ENCODE results near the gene PTPN1. TPM values are rescaled to one million over a fixed set of nuclear protein-coding genes. Genes with fewer than 3 reads are reported as not detected.

The PTPN1 gene
- total and polyA plus RNA-seq, 2 of the 13 experiments (the other 11 are each of a cell fraction or from before 2014, with no cell fraction given): 17.7 to 37.2 TPM

GRCh38 chr20:50578778-50579165 is 68.6 kb downstream of the PTPN1 start:
- WGBS (ENCODE audit: low lambda C conversion rate): 82% methylated on average over 5 of the region's 5 CpGs
- FAIRE-seq: no peak
- CTCF ChIA-PET (ENCODE audit: low intra/inter-chr PET ratio, low total read pairs): interaction anchor here (2.0 to 6.2 kb wide), 3 partner anchors 100 to 393 kb away, joined by 11 to 45 read pairs (median 20); partner anchors contain the start of gene CEBPB
- in situ Hi-C loops (cut with HindIII; ENCODE audit: extremely low pct_ligation_motif_present, low pct_unique_long_range_greater_than_20kb) (loop anchor here (5.0 kb wide), 1 partner anchor 391 kb away; no protein-coding TSS in a partner anchor), intact Hi-C loops (cut with micrococcal nuclease; ENCODE audit: unreplicated experiment) (no loop called here)
- no peak overlapping the region for H2AFZ ChIP-seq (ENCODE audit: low read length)
- H3K36me3 ChIP-seq (replicated peaks in 1 of 2; ENCODE audit: control insufficient read depth in 1 of 2, insufficient read depth in 2 of 2, low read length in 2 of 2): peaks cover 60 to 92% of the 10 kb centered on the region in 2 experiments
- no TSS peak for BruUV-seq (replicated peaks)
- H3K4me2 ChIP-seq (ENCODE audit: low read depth, low read length): no peak overlapping the region
- no peaks in the 10 kb centered on the region for H3K79me2 ChIP-seq (ENCODE audit: insufficient read depth, low read length)
- DNase-seq (ENCODE audit: low spot score): no peak
- POLR2A ChIA-PET: no interaction called here
- no peak overlapping the region for H3K9ac ChIP-seq (ENCODE audit: insufficient read depth, low read depth, low read length)
- ATAC-seq: no peak
- no peak overlapping the region for H3K27ac ChIP-seq (ENCODE audit: extremely low read length, insufficient read depth, low read length)
- no peaks in the 10 kb centered on the region for H3K9me3 ChIP-seq (ENCODE audit: low read length)
- no peak overlapping the region for H3K4me3 ChIP-seq (replicated peaks in 1 of 3; ENCODE audit: insufficient read depth in 1 of 3, low read depth in 2 of 3, low read length in 3 of 3)
- no peaks in the 10 kb centered on the region for H4K20me1 ChIP-seq (ENCODE audit: insufficient read depth, low read length)
- no peak for TF ChIP-seq TRIM24 (CRISPR knock-in tag; IDR thresholded peaks at IDR 0.05)
- H3K27me3 ChIP-seq (ENCODE audit: control insufficient read depth in 1 of 2, insufficient read depth in 2 of 2, low read length in 2 of 2): no peaks in the 10 kb centered on the region
- no peaks in the 10 kb centered on the region for H3K4me1 ChIP-seq (ENCODE audit: insufficient read depth, low read length)

- Histone ChIP-seq H3K4me2 (ENCODE audit: low read depth, low read length) (no peak overlapping the region), H4K20me1 (ENCODE audit: insufficient read depth, low read length) (no peaks in the 10 kb centered on the region), H3K27me3 (ENCODE audit: control insufficient read depth in 1 of 2, insufficient read depth in 2 of 2, low read length in 2 of 2) (no peaks in the 10 kb centered on the region), H3K9me3 (ENCODE audit: low read length) (no peaks in the 10 kb centered on the region), H3K79me2 (ENCODE audit: insufficient read depth, low read length) (no peaks in the 10 kb centered on the region), H3K36me3 (replicated peaks in 1 of 2; ENCODE audit: control insufficient read depth in 1 of 2, insufficient read depth in 2 of 2, low read length in 2 of 2) (peaks cover 60 to 91% of the 10 kb centered on the region in 2 experiments), H2AFZ (ENCODE audit: low read length) (no peak overlapping the region), H3K4me3 (replicated peaks in 1 of 3; ENCODE audit: insufficient read depth in 1 of 3, low read depth in 2 of 3, low read length in 3 of 3) (no peak overlapping the region), H3K9ac (ENCODE audit: insufficient read depth, low read depth, low read length) (no peak overlapping the region), H3K27ac (ENCODE audit: extremely low read length, insufficient read depth, low read length) (no peak overlapping the region), H3K4me1 (ENCODE audit: insufficient read depth, low read length) (no peaks in the 10 kb centered on the region)
- 92% methylated on average over 10 of the region's 10 CpGs for WGBS (ENCODE audit: low lambda C conversion rate)
- ChIA-PET CTCF (ENCODE audit: low intra/inter-chr PET ratio, low total read pairs) (interaction anchor here (1.0 to 6.2 kb wide), 6 partner anchors 8 to 400 kb away, joined by 3 to 45 read pairs (median 8); partner anchors contain the start of gene CEBPB), POLR2A (no interaction called here)
- FAIRE-seq: no peak
- no peak for DNase-seq (ENCODE audit: low spot score)
- no TSS peak for BruUV-seq (replicated peaks)
- no peak for ATAC-seq
- TF ChIP-seq IKZF1 (IDR thresholded peaks at IDR 0.05) (no peak), ZNF564 (CRISPR knock-in tag; IDR thresholded peaks at IDR 0.05) (0 out of 2 replicates have a peak, but pooled peaks have one; percentile 23)
- intact Hi-C loops (cut with micrococcal nuclease; ENCODE audit: unreplicated experiment): no loop called here
- in situ Hi-C loops (cut with HindIII; ENCODE audit: extremely low pct_ligation_motif_present, low pct_unique_long_range_greater_than_20kb): loop anchor here (5.0 kb wide), 1 partner anchor 392 kb away; no protein-coding TSS in a partner anchor
These were observed 69.3 kb downstream of the PTPN1 start for GRCh38 chr20:50579511-50579910.
